Esophagus squamous epithelium (tissue), 5 donors: ENCODE results near the gene UBTD1. TPM values are rescaled to one million over a fixed set of nuclear protein-coding genes. Genes with fewer than 3 reads are reported as not detected.
"Not testable (repeated sequence)": the region's sequence is repeated elsewhere in the genome, so short reads cannot be mapped to it uniquely, and the experiment has no call there.

ENCODE experiments used
- DNase-seq: peaks from one replicate; lab custom pipeline; 2025; lab: John Stamatoyannopoulos, UW
- H3K27ac ChIP-seq, 4 donors: fragments of 200-600 bp; sonication (generic); one replicate each; pipeline ENCODE4 v1.5.1; 2016 to 2019; ENCODE audit warnings: mild to moderate bottlenecking in 1 of 4
- H3K27me3 ChIP-seq, 4 donors: fragments of 200-600 bp; sonication (generic); 1 replicate in 3 of 4; 2 replicates in 1 of 4; pipeline versions ENCODE4 v1.5.1 to v1.6.0; 2017 to 2021; ENCODE audit warnings: antibody characterized with exemption in 1 of 4
- H3K36me3 ChIP-seq, 3 donors: fragments of 200-600 bp; sonication (generic); one replicate each; pipeline ENCODE4 v1.5.1; 2016 to 2019
- H3K4me1 ChIP-seq, 3 donors: fragments of 200-600 bp; sonication (generic); one replicate each; pipeline ENCODE4 v1.5.1; 2017 to 2019
- H3K4me3 ChIP-seq, 4 donors: fragments of 200-600 bp; sonication (generic); 1 replicate in 3 of 4; 2 replicates in 1 of 4; pipeline ENCODE4 v1.5.1; 2016 to 2019; ENCODE audit warnings: mild to moderate bottlenecking in 2 of 4, moderate library complexity in 1 of 4
- H3K9me3 ChIP-seq, 3 donors: fragments of 200-600 bp; sonication (generic); one replicate each; pipeline ENCODE4 v1.5.1; 2016 to 2019
- CTCF ChIP-seq, 6 experiments: fragments of 450-650 bp in 4 of 6; fragments of 200-600 bp in 2 of 6; sonication (generic) in 2 of 6; IDR thresholded peaks; one replicate each; pipeline ENCODE4 v1.5.1; 2016 to 2019; ENCODE audit warnings: antibody characterized with exemption in 6 of 6, mild to moderate bottlenecking in 4 of 6, moderate library complexity in 4 of 6
- POLR2A ChIP-seq, 4 donors: fragments of 450-650 bp; IDR thresholded peaks; one replicate each; pipeline ENCODE4 v1.6.1; 2017; ENCODE audit warnings: antibody characterized with exemption in 4 of 4, mild to moderate bottlenecking in 4 of 4, moderate library complexity in 3 of 4
- WGBS, 2 donors: methylation state at CpG; one replicate each; pipeline ENCODE4 v1.1.5; 2018; 5-methylcytosine and 5-hydroxymethylcytosine counted together
- intact Hi-C: fragments of 100-400 bp; cut with DNase I; formaldehyde crosslinking; loops from one replicate; pipeline ENCODE4 v1.15.0; 2022
- total RNA-seq, 4 donors: library from RNA; depleted of rRNA; stranded (reverse); fragments of >200 nt; gene quantifications; one replicate each; pipeline ENCODE4 v1.1.0, GENCODE V29; 2016
- donor health status: DM: yes; HTN: yes; CAD: no.

The UBTD1 gene
- total RNA-seq, 4 donors from 2014 or later, result 4.3 to 8.5 (median 5.8) TPM

- no peak for DNase-seq
- peaks cover 0 to 8% (median 0%) of the 10 kb centered on the region in 4 donors for H3K27me3 ChIP-seq
- peak overlapping the region in 2 of 4 donors; percentile 29 to 44 for H3K27ac ChIP-seq
- intact Hi-C loops, result loop anchor here (10.0 kb wide), 1 partner anchor 85 kb away; no protein-coding TSS in a partner anchor
- no peak overlapping the region for H3K4me3 ChIP-seq
- TF ChIP-seq POLR2A (IDR thresholded peaks at IDR 0.05), result no peak
- no peak for TF ChIP-seq CTCF (IDR thresholded peaks at IDR 0.05)
- WGBS, 2 donors, result 36% methylated on average over 9 of the region's 13 CpGs; no CpG with 5 or more reads in 1 of the 2 donors
- peaks cover 0 to 2% (median 0%) of the 10 kb centered on the region in 3 donors for H3K9me3 ChIP-seq
- H3K4me1 ChIP-seq, result peaks cover 0 to 49% (median 19%) of the 10 kb centered on the region in 3 donors
- no peaks in the 10 kb centered on the region for H3K36me3 ChIP-seq
These were observed 51.0 kb downstream of the UBTD1 start for GRCh38 chr10:97549587-97550322.

GRCh38 chr10:97550336-97551149 is 51.8 kb downstream of the UBTD1 start:
- Histone ChIP-seq H3K4me1 (peaks cover 0 to 45% (median 19%) of the 10 kb centered on the region in 3 donors), H3K27me3 (peaks cover 0 to 8% (median 0%) of the 10 kb centered on the region in 4 donors), H3K36me3 (no peaks in the 10 kb centered on the region), H3K4me3 (no peak overlapping the region), H3K9me3 (peaks cover 0 to 5% (median 0%) of the 10 kb centered on the region in 3 donors), H3K27ac (peak overlapping the region in 2 of 4 donors; percentile 29 to 44)
- 78 to 87% methylated on average over 8 of the region's 10 CpGs for whole genome bisulfite sequencing, 2 donors
- no peak for TF ChIP-seq POLR2A (IDR thresholded peaks at IDR 0.05)
- TF ChIP-seq CTCF (IDR thresholded peaks at IDR 0.05), result no peak
- intact Hi-C loops, result loop anchor here (10.0 kb wide), 1 partner anchor 86 kb away; no protein-coding TSS in a partner anchor
- no peak for DNase-seq

GRCh38 chr10:97551271-97551670 is 52.5 kb downstream of the UBTD1 start:
- intact Hi-C loops, result loop anchor here (10.0 kb wide), 1 partner anchor 86 kb away; no protein-coding TSS in a partner anchor
- no peak overlapping the region for H3K4me3 ChIP-seq
- H3K9me3 ChIP-seq, result peaks cover 0 to 5% (median 0%) of the 10 kb centered on the region in 3 donors
- no peak for DNase-seq
- no peaks in the 10 kb centered on the region for H3K36me3 ChIP-seq
- peaks cover 0 to 8% (median 0%) of the 10 kb centered on the region in 4 donors for H3K27me3 ChIP-seq
- no peak for TF ChIP-seq POLR2A (IDR thresholded peaks at IDR 0.05)
- TF ChIP-seq CTCF (IDR thresholded peaks at IDR 0.05), result no peak
- WGBS, 2 donors, result 74 to 92% methylated on average over 6 of the region's 6 CpGs
- H3K27ac ChIP-seq, result no peak overlapping the region
- peaks cover 0 to 41% (median 19%) of the 10 kb centered on the region in 3 donors for H3K4me1 ChIP-seq

- 0 to 39% methylated on average over 1 to 2 of the region's 6 CpGs for WGBS, 2 donors
- H3K27ac ChIP-seq, result no peak overlapping the region
- intact Hi-C loops, result loop anchor here (10.0 kb wide), 1 partner anchor 89 kb away; no protein-coding TSS in a partner anchor
These were observed 54.9 kb downstream of the UBTD1 start for GRCh38 chr10:97553575-97554031.

GRCh38 chr10:97554336-97554735 is 55.6 kb downstream of the UBTD1 start:
- WGBS, 2 donors, result 94 to 99% methylated on average over 5 of the region's 5 CpGs
- H3K27ac ChIP-seq, H3K9me3 ChIP-seq, H3K27me3 ChIP-seq, H3K4me3 ChIP-seq, DNase-seq, H3K36me3 ChIP-seq: not testable (repeated sequence)
- intact Hi-C loops, result loop anchor here (10.0 kb wide), 1 partner anchor 90 kb away; no protein-coding TSS in a partner anchor
- peaks cover 0 to 22% (median 12%) of the 10 kb centered on the region in 3 donors for H3K4me1 ChIP-seq

More at GRCh38 chr10:97553575-97554031, 54.9 kb downstream of the UBTD1 start:
- H3K4me1 ChIP-seq, result peaks cover 0 to 29% (median 12%) of the 10 kb centered on the region in 3 donors
- H3K4me3 ChIP-seq, result no peak overlapping the region
- TF ChIP-seq CTCF (IDR thresholded peaks at IDR 0.05) (peak; percentile 38 to 86 (median 72)), POLR2A (IDR thresholded peaks at IDR 0.05) (no peak)
- H3K9me3 ChIP-seq, result peaks cover 0 to 5% (median 0%) of the 10 kb centered on the region in 3 donors
- DNase-seq, result no peak
- no peaks in the 10 kb centered on the region for H3K27me3 ChIP-seq
- H3K36me3 ChIP-seq, result no peaks in the 10 kb centered on the region

GRCh38 chr10:97555541-97555940 is 56.8 kb downstream of the UBTD1 start:
- not testable (repeated sequence) for H3K36me3 ChIP-seq, H3K9me3 ChIP-seq, H3K27me3 ChIP-seq, DNase-seq, H3K27ac ChIP-seq, H3K4me3 ChIP-seq
- 83 to 95% methylated on average over 7 of the region's 10 CpGs for WGBS, 2 donors
- peaks cover 0 to 16% (median 4%) of the 10 kb centered on the region in 3 donors for H3K4me1 ChIP-seq
- intact Hi-C loops, result loop anchor here (10.0 kb wide), 1 partner anchor 91 kb away; no protein-coding TSS in a partner anchor

- H3K9me3 ChIP-seq, H3K36me3 ChIP-seq, DNase-seq, intact Hi-C loops, H3K27me3 ChIP-seq: not testable (repeated sequence)
- Histone ChIP-seq H3K4me3 (peak overlapping the region in 2 of 4 donors; percentile 3 to 36), H3K4me1 (peaks cover 0 to 12% (median 0%) of the 10 kb centered on the region in 3 donors), H3K27ac (peak overlapping the region in 3 of 4 donors; percentile 31 to 59 (median 49))
- WGBS, 2 donors, result 49 to 81% methylated on average over 11 of the region's 17 CpGs
These were observed 62.1 kb downstream of the UBTD1 start for GRCh38 chr10:97560731-97561381.
